Stimulated activated CD8-positive, alpha-beta memory T cell treated with anti-CD3 and anti-CD28 coated beads, Interleukin-12 subunit alpha, Interleukin-12 subunit beta, amount 100 ng/mL, for 24 hours (primary cell): Measurements from ENCODE around the gene NPAT.
"Not testable (repeated sequence)": the region's sequence is repeated elsewhere in the genome, so short reads cannot be mapped to it uniquely, and the experiment has no call there.

Source experiments
- DNase-seq: peaks from one replicate; pipeline ENCODE4 v3.0.0-alpha.2; 2020; ENCODE audit errors: extremely low read depth

Gene NPAT

GRCh38 chr11:108218912-108219783 lies 3.3 kb downstream of the NPAT start:
- no peak for DNase-seq

- DNase-seq = no peak
These were observed 4.0 kb downstream of the NPAT start for GRCh38 chr11:108218455-108218854.

GRCh38 chr11:108216988-108217387 lies 5.5 kb downstream of the NPAT start:
- no peak for DNase-seq

GRCh38 chr11:108213784-108214183 lies 8.7 kb downstream of the NPAT start:
- DNase-seq = no peak

- no peak for DNase-seq
These were observed 12.0 kb downstream of the NPAT start for GRCh38 chr11:108210441-108210840.

- no peak for DNase-seq
These were observed 14.8 kb downstream of the NPAT start for GRCh38 chr11:108207683-108208060.

- DNase-seq = no peak
These were observed 15.3 kb downstream of the NPAT start for GRCh38 chr11:108206969-108207682.

- no peak for DNase-seq
These were observed 16.3 kb downstream of the NPAT start for GRCh38 chr11:108206171-108206570.

- DNase-seq = no peak
These were observed 17.4 kb downstream of the NPAT start for GRCh38 chr11:108204929-108205499.

- no peak for DNase-seq
These were observed 18.1 kb downstream of the NPAT start for GRCh38 chr11:108204376-108204775.

- no peak for DNase-seq
These were observed 19.4 kb downstream of the NPAT start for GRCh38 chr11:108203075-108203474.

GRCh38 chr11:108199446-108200321 lies 22.8 kb downstream of the NPAT start:
- DNase-seq = peak; percentile 40

GRCh38 chr11:108198833-108199232 lies 23.6 kb downstream of the NPAT start:
- DNase-seq = no peak

GRCh38 chr11:108197351-108197750 lies 25.1 kb downstream of the NPAT start:
- no peak for DNase-seq

GRCh38 chr11:108196901-108197300 lies 25.5 kb downstream of the NPAT start:
- no peak for DNase-seq

GRCh38 chr11:108193725-108194124 lies 28.7 kb downstream of the NPAT start:
- no peak for DNase-seq

- DNase-seq = no peak
These were observed 44.9 kb downstream of the NPAT start for GRCh38 chr11:108177570-108177969.

- no peak for DNase-seq
These were observed 52.3 kb downstream of the NPAT start for GRCh38 chr11:108170184-108170583.

GRCh38 chr11:108167624-108168023 lies 54.8 kb downstream of the NPAT start:
- DNase-seq = no peak

- DNase-seq = not testable (repeated sequence)
These were observed 59.6 kb downstream of the NPAT start for GRCh38 chr11:108162878-108163277.

- DNase-seq = no peak
These were observed 61.4 kb downstream of the NPAT start for GRCh38 chr11:108160970-108161566.
